ENCODE data around the gene GEMIN2.

DNA sequence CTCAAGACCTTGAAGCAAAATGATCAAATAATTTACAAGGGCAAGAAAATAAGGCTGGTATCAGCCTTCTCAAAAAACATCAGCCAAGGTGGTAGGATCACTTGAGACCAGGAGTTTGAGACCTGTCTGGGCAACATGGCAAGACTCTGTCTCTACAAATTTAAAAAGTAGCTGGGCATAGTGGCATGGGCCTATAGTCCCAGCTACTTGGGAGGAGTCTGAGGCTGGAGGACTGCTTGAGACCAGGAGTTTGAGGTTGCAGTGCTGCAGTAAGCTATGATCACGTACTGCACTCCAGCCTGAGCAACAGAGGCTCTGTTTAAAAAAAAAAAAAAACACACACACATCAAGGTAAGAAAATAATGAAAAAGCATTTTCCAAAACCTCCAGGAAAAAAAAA, 33.2 kb upstream of the GEMIN2 start:
- no peak for TF ChIP-seq POLR2AphosphoS5 (IDR thresholded peaks at IDR 0.05; ENCODE audit: insufficient read depth, low read depth, low read length)
- no peak for TF ChIP-seq EZH2 (IDR thresholded peaks at IDR 0.05; ENCODE audit: borderline replicate concordance, low read depth, low read length, severe bottlenecking)
- TF ChIP-seq JUN (IDR thresholded peaks at IDR 0.05; ENCODE audit: borderline replicate concordance, insufficient read depth, insufficient read length, low read depth) = no peak
- TF ChIP-seq, protein P1, sequence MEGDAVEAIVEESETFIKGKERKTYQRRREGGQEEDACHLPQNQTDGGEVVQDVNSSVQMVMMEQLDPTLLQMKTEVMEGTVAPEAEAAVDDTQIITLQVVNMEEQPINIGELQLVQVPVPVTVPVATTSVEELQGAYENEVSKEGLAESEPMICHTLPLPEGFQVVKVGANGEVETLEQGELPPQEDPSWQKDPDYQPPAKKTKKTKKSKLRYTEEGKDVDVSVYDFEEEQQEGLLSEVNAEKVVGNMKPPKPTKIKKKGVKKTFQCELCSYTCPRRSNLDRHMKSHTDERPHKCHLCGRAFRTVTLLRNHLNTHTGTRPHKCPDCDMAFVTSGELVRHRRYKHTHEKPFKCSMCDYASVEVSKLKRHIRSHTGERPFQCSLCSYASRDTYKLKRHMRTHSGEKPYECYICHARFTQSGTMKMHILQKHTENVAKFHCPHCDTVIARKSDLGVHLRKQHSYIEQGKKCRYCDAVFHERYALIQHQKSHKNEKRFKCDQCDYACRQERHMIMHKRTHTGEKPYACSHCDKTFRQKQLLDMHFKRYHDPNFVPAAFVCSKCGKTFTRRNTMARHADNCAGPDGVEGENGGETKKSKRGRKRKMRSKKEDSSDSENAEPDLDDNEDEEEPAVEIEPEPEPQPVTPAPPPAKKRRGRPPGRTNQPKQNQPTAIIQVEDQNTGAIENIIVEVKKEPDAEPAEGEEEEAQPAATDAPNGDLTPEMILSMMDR (IDR thresholded peaks at IDR 0.05; ENCODE audit: extremely low read depth in 1 of 2, insufficient read depth in 1 of 2, low read depth in 1 of 2, low read length in 2 of 2) = no peak
- no peak for TF ChIP-seq POLR2A (IDR thresholded peaks at IDR 0.05; ENCODE audit: low read depth, low read length)
- TF ChIP-seq FOS (IDR thresholded peaks at IDR 0.05; ENCODE audit: borderline replicate concordance, insufficient read depth, low read length) = no peak
- TF ChIP-seq, protein P2, sequence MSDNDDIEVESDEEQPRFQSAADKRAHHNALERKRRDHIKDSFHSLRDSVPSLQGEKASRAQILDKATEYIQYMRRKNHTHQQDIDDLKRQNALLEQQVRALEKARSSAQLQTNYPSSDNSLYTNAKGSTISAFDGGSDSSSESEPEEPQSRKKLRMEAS (IDR thresholded peaks at IDR 0.05; ENCODE audit: insufficient read depth, insufficient read length) = no peak

Data from endothelial cell of umbilical vein (primary cell).